ENCODE results near the gene TJP2.

Gene TJP2

DNA sequence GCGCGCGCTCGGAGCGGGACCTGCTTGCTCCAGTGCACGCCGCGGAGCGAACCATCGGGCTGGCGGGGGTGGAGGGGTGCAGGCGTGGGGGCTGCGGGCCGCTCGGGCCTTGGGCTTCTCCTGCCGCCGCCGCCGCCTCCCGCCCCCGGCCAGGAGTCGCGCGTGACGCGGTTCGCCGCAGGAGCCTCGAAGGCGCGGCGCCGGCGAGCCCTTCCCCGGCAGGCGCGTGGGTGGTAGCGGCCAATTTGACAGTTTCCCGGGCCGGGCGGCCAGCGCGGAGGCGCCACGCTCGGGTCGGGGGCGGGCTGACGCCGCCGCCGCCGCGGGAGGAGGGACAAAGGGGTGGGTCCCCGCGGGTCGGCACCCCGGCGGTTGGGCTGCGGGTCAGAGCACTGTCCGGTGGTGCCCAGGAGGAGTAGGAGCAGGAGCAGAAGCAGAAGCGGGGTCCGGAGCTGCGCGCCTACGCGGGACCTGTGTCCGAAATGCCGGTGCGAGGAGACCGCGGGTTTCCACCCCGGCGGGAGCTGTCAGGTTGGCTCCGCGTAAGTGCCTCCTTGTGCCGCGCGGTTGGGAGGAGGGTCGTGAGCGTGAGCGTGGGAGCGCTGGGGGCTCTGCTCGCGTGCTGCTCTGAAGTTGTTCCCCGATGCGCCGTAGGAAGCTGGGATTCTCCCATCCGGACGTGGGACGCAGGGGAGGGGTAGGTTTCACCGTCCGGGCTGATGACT, at the start of gene TJP2:
Gene TJP2, plus strand, starts transcription at position 387 of the 725 bp plus-strand sequence. Its CDS starts 96 bp downstream, at position 483.
- peak; percentile 48 to 65 for DNase-seq

DNA sequence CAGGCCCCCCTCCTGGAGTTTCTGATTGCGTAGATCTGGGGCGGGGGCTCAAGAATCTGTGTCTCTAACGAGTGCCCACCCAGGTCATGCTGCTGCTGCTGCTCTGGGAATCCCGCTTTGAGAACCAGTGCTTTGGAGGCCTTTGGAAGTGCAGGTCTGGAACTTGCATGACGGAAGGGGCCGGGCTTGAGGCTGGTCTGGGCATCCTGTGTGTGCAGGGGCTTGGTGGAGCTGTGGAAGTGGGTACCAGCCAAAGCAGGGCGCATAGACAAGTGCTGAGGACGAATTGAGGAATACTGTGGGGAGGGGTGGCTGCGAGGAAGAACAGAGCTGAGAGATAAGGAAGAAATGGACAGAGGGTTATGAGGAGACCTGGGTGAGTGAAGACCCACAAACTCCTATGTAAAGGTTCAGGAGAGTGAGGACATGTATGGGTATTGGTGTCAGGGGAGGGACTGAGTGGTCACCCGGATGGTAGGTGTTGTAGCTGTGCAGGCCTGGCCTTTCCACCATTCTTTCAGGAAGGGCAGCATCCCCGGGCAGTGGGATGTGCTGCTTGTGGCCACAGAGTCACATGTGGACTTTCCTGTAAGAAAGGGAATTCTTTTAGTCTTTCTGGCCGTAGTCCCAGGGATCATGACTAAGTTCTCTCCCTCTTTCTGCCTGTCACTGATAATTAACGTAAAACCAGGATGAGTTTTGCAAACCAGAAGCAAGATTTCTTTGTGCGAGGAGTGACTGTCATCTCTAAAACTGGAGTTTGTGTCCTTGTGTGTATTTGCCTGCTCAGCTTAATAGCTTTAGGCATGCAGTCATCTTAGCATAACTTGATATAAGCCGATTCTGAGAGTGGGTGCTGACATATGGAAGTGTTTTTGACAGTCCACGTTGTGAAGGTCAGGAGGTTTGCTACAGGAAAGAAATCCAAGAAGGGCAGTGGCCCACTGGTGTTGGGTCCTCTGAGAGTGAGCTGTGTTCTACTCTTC, 43.3 kb upstream of the TJP2 start:
- DNase-seq: no peak

DNA sequence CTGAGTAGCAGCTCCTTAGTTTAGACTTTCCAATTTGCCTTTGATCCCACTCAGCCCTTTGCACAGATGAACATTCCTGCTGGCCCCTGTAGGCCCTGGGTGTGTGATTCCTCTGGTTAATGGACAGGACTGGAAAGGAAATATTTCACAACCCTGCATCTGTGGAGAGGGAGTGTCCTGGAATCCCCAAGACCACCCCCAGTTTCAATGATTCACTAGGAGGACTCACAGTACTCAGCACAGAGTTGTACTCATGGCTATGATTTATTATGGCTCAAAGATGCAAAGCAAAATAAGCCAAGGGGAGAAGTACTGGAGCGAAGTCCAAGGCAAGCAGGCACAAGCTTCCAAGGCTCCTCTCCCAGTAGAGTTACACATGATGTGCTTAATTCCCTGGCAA, 42.4 kb upstream of the TJP2 start:
- no peak for DNase-seq

DNA sequence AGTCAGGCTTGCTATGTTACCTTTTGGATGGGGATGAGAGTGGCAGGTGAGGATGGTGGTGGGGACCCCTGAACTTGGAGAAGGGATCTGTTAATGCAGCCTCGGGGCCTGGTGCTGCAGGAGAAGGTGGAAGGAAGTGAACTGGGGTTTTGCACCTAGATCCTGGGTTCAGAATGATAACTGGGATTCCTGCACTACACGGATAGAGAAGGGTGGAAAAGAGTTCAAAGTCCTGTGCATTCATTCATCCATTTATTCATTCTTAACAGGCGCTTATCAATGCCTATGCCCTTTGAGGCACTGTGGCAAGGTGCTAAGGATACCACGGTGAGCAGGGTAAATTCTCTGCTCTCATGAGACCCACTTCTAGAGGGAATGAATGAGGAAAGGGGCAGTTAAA, 41.7 kb upstream of the TJP2 start:
- DNase-seq: no peak

DNA sequence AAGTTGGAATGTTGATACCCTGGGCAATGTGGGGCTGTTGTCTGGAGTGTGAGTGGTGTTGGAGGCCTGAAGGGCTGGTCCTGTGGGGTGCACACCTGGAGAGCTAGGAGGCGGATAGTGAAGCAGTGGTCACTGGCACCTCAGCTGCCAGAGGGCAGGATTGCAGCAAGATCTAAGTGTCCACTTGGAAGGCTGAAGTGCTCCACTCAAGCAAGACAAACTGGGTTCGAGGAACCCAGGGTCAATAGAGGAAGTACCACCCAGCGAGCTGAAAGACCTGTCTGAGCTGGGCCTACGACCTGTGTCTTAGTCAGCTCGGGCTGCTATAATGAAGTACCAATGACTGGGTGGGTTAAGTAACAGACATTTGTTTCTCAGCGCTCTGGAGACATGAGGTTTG, 39.7 kb upstream of the TJP2 start:
- no peak for DNase-seq

DNA sequence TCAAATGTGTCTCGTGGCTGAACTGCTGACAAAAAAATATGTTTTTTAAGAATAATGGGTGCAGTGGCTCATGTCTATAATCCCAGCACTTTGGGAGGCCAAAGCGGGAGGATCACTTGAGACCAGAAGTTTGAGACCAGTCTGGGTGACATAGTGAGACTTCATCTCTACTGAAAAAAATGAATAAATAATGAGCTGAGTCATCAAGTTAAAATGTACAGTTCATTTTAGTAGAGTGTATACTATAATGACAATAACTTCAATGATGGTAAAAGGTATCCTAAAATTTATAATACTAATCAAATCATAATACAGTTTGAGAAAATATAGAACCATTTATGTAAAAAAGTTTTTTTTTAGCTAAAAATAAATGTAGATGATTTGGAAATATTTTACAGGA, 37.9 kb upstream of the TJP2 start:
- DNase-seq: no peak

DNA sequence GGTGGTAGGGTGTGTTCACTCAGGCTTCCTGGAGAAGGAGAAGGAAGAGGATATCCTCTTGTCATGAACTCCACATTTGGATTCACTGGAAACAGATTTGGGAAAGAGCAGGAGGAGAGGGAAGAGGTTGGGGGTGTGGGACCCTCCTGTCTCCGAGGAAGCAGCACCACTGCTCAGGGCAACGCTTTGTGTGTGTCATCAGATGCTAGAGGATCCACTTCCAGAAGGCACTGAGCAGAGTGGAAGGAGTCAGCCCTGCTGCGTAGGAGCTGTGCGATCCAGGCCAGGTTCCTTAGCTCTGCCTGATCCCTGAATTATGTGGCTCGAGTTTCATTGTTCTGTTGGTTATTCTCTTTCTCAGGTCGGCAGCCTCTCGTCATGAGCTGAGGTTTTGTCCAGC, 37.3 kb upstream of the TJP2 start:
- DNase-seq: no peak

DNA sequence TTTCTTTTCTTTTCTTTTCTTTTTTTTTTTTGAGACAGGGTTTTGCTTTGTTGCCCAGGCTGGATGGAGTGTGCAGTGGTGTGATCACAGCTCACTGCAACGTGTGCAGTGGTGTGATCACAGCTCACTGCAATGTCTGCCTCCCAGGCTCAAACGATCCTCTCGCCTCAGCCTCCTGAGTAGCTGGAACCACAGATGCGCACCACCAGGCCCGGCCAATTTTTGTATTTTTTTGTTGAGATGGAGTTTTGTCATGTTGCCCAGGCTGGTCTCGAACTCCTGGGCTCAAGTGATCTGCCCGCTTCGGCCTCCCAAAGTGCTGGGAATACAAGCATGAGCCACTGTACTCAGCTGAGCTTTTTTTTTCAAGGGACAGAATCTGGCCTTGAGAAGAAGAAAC, 36.8 kb upstream of the TJP2 start:
- no peak for DNase-seq

DNA sequence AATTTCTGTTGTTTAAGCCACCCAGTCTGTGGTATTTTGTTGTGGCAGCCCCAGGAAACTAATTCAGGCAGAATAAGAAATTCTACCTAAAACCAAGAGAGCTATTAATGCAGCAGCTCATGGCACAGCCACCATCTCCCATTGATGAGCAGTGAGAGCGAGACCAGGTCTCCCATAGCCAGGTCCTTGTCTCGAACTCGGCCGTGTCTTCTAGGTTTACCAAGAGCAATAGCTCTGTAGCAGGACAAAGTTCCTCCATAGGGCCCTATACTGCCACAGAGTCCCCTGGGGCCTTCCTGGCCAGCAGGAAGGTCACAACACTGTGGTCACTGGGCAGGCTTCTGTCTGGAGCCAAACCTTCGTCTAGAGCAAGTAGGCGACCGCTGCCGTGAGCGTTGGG, 34.5 kb upstream of the TJP2 start:
- no peak for DNase-seq

DNA sequence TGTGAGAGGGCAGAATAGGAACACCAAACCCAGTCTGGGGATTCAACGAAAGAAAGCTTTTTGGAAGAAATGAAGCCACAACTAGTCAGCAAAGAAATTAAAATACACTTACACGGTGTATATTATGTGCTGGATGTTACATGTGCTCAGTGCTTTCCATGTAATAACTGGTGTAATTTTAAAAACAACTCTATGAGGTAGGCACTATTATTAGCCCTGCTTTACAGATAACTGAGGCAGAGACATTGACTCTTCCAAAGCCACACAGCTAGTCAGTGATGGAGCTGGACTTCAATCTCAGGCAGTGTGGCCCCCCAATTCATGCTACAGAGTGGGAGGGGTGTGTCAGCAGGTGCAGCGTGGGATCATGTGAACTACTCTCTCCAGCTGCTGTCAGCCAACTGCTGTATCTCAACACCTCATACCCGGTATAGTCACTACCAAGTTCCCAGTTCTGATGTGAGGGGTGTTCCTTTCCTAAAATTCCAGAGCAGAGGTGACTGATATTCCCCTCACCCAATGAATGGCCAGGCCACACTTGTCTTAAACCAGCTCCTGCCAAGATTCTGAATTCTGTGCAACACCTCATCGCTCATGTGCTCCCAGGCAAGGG, 33.8 kb upstream of the TJP2 start:
- DNase-seq: no peak

DNA sequence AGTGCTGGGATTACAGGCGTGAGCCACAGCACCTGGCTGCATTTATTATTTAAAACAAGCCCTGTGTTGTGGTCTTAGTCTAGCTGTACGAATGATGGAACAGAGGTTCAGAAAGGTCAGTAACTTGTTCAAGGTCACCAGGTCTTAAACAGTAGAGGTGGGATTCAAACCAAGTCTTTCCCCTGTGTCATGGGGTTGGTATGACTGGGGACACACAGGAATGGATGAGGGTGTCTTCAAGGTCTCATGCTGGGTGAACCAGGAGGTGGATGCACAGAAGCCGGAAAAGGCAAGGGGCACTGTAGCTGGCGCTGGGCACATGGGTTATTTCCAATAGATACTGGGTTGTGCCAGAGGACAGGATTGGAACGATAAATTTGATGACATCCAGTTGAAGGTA, 32.2 kb upstream of the TJP2 start:
- DNase-seq: no peak

DNA sequence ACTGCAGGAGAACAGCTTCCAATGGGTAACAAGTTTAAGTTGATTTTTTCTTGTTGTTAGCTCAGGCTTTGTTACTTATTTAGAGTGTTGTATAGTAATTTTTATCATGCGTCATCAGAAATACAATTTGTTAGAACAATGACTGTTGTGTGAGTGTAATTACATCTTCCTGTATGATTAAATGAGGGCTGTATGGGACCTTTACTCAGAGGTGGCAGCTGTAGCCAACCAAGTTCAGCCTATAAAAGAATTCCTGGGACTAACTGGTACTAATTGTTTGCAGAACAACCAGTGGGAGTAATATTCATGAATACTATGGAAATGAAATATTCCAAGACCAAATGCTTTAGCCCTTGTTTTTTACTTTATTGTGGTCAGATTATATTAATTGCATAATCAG, 30.8 kb upstream of the TJP2 start:
- no peak for DNase-seq

DNA sequence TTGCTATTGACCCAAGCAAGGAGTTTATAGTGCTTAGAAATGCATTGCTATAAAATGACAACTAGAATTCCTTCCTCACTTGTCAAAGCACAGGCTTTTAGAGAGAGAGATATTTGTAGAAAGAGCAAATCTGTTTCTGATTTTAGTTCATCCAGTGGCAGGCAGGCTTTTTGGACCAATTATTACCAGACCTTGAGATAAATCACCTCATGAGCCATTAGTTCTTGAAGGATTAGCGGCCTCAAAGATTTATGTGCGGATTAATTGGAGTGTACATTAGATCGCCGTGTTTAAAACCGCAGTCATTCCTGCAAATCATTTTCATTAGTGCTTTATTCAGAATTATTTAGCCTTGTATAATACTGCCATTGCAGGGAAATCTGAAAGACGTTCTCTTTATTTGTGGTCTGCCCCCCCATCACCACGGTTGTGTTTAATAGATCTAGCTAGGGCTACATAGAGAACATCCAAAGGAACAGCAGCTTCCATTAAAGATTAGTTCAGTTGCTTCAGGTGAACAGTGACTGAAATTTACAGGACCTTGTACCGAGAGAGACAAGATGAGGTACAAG, 28.8 kb upstream of the TJP2 start:
- DNase-seq: no peak

DNA sequence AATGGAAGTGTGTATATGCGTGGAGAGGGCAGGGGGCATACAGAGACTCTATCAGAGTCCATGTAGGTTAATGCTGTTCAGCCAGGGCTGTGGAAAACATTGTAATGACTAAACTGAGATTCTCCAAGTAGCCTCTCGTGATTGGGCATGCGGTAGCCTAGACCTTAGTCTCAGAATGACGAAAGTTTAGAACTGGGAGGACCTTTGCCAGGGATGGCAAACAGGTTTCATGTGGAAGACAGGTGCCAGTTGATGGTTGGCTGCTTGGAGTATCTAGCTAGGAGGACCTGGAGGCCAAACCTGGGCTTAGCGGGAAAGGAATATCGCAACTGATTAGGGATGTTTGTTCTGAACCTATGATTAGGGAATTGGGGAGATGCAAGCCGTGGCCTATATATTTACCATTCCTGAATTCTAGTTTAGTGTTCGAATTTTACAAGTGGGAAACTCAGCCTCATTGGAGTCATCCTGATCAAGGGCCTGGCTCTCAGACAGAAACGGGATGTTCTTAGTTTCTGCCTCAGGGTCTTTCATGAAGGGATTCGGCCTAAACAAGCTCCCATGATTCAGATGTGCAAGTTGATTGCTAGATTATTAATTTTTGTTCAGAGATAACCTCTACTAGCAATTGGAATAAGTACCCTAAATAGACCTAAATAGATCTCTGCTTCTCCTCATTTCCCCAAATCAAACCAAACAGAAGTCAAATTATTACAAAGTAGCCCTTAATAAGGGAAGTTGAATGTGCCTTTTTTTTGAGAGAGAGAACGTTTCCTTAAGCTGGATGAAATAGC, 26.8 kb upstream of the TJP2 start:
- no peak for DNase-seq

DNA sequence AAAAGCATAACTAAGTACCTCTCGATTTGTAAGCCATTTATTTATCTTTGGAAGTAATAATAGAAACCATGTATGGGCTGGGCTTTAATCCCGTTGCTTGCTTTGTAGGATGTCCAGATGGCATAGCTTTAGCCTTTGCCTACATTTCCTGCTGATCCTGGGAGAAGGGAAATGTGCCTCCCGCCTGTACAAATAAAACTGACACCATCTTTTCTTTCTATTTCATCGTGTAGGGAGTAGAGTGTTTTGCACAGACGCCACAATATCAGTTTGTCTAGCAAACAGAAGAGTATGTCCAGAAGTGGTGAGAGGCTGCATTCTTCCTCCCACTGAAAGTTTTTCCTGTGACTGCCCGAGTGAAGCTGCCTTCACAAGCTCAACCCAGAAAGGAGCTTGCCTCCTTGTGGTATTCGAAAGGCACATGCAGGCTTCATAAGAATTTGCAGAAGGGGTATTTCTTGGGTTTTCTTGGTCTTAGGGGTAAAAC, 24.7 kb upstream of the TJP2 start:
- DNase-seq: no peak

DNA sequence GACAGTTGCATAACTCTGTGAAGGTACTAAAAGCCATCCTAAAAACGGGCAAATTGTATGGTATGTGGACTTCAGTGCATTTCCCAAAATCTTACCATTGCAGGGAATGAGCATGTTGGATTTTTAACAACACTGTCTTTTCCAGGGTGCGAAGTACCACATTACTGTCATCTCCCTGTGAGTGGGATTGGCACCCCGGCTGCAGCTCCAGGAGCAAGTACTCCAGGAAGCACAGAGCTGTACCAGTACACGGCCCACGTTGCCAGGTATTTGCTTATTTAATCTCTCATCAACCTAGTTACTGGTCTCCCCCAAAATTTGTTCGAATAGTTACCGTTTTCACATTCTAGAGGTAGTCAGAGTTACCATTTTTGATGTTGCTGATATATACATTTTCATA, 22.6 kb upstream of the TJP2 start:
- DNase-seq: no peak

DNA sequence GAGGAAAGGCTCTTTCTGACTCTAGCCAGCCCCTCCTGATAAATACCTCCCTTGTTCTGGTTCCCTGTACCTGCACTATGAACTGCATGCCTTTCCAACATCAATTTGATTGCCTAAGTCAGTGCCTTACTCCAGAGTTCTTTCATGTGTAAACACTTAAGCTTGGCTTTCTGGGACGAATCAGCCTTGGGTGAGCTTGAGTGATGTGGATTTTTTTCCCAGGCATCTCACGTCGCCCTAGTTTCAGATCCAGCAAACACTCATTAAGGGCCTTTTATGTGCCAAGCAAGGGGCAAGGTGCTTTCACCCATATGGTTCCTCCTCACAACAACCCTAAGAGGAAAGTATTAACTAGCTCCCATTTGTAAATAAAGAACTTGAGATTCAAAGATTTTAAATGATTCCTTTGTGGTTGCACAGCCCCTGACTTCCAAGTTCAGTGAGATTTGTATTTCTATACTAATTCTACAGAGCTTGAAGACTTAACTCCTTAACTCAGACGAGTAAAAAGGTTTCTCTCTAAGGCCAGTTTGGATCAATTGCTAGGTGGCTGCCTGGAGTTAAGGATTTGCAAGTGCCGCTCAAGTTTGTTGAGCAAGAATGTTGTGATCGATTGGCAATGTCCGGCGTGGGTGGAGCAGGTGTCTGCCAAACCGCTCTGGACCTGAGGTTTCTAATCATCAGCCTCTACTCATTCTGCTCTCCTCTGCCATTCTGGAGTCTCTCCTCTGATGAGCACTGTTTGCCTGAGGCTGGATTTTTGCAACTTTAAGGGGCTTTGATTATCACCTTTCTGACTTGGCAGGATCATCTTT, 20.2 kb upstream of the TJP2 start:
- DNase-seq: no peak

DNA sequence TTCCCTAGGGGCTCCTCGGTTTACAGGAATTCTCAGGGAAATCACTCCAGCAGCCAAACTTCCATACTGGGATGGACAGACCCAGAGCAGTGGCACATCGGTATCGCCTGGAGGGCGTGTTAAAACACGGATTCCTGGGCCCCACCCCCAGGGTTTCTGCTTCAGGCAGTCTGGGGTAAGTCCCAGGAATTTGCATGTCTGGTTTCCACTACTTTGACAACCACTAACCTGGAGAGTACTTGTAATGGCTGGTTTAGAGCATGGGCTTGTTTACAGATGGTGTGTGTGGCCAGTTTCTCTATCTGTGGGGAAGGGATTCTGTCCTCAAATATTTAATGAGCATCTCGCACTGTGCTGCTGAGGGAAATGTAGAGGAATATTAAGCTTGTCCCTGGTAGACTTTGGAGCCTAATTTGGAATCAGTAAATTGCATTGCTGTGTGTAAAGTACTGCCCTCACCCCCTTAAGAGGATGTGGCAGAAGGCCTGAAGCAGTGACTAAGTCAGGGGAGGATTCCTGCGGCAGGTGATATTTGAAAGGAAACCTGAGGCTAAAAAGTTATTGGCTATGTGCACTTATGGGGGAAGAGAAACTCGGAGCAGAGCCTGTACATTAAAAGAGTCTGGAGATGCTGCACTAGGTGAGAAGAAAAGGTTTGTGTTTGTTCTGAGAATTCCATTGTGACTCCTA, 18.6 kb upstream of the TJP2 start:
- DNase-seq: no peak

DNA sequence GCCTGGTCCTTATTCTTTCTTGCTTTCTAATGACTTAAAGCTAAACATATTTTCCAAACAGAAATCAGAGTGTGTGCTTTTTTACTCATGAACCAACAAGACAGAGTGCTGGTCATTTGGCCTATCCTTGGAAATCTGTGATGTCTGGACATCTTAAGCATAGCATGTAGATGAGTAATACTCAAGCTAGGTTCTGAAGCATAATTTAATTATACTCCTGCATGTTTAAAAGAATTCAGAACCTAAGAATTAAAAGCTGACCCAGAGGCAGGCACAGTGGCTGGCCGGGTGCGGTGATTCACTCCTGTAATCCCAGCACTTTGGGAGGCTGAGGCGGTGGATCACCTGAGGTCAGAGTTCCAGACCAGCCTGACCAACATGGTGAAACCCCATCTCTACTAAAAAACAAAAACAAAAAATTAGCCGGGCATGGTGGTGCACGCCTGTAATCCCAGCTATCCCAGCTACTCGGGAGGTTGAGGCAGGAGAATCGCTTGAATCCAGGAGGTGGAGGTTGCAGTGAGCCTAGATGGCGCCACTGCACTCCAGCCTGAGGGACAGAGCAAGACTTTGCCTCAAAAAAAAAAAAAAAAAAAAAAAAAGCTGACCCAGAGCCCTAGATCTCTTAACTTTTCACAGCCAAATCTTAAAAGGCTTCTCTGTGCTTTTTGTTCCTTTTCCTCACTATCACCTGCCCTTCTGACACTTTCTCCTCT, 16.2 kb upstream of the TJP2 start:
- peak in 1 of 2 donors; percentile 21 for DNase-seq

DNA sequence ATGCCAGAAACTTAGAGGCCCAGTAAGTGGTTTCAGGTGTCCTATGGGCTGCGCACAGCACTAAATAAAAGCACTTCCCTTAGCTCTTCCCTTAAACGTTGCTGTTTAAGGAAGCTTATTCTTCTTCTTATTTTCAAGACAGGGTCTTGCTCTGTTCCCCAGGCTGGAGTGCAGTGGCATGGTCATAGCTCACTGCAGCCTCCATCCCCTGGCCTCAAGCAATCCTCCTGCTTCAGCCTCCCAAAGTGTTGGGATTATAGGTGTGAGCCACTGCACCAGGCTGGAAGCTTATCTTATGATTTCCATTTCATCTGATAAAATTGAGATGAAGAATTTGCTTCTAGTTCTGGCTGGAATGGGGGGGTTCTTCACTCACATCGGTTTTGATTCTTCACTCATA, 15.6 kb upstream of the TJP2 start:
- DNase-seq: no peak

Measured in stimulated activated CD4-positive, alpha-beta T cell treated with anti-CD3 and anti-CD28 coated beads, Interleukin-2, amount 100 ng/mL, for 24 hours (primary cell).